Caco-2 (cell line): ENCODE results near the gene RAB30. TPM values are rescaled to one million over a fixed set of nuclear protein-coding genes. Genes with fewer than 3 reads are reported as not detected.

Experiments
- BruUV-seq: library from RNA; stranded (reverse); fragments of 400-500 nt; replicated peaks from 2 replicates; lab custom pipeline; 2021; lab: Mats Ljungman, UMichigan
- CTCF ChIA-PET: fragments of 300-600 bp; sonication (Branson Sonifier 250); formaldehyde crosslinking; loops from one replicate; lab custom pipeline; 2022; ENCODE audit warnings: antibody characterized with exemption; lab: Charles Lee
- POLR2A ChIA-PET: fragments of 300-600 bp; sonication (Branson Sonifier 250); formaldehyde crosslinking; loops from one replicate; lab custom pipeline; 2022; ENCODE audit warnings: antibody characterized with exemption; lab: Charles Lee
- DNase-seq, 2 experiments: peaks; one replicate each; pipeline versions ENCODE4 v3.0.0 to v3.0.0-alpha.2; 2020 to 2022
- H3K27me3 ChIP-seq: replicated peaks from 2 replicates; pipeline ENCODE4 v1.6.0; 2011; ENCODE audit warnings: low read length; ENCODE audit not compliant: control insufficient read depth, insufficient read depth
- H3K36me3 ChIP-seq: 2 replicates; pipeline ENCODE4 v1.5.1; 2011; ENCODE audit warnings: low read length; ENCODE audit not compliant: control insufficient read depth, insufficient read depth
- H3K4me1 ChIP-seq: fragments of 250-450 bp; sonication (Bioruptor Pico); 2 replicates; pipeline ENCODE4 v1.5.1; 2020; ENCODE audit warnings: mild to moderate bottlenecking
- H3K4me3 ChIP-seq: 2 replicates; pipeline ENCODE4 v1.5.1; 2011; ENCODE audit warnings: low read depth, mild to moderate bottlenecking, control low read depth, low read length
- H3K9me3 ChIP-seq: fragments of 250-450 bp; sonication (Bioruptor Pico); 2 replicates; pipeline ENCODE4 v1.5.1; 2020; ENCODE audit warnings: mild to moderate bottlenecking, moderate library complexity
- H3K27ac Mint-ChIP-seq: one replicate; pipeline ENCODE4 v1.8.0; 2022; ENCODE audit warnings: mixed read lengths; ENCODE audit not compliant: unreplicated experiment
- H3K27me3 Mint-ChIP-seq: one replicate; pipeline ENCODE4 v1.8.0; 2022; ENCODE audit warnings: mixed read lengths; ENCODE audit not compliant: insufficient read depth, unreplicated experiment
- H3K36me3 Mint-ChIP-seq: one replicate; pipeline ENCODE4 v1.8.0; 2022; ENCODE audit warnings: mild to moderate bottlenecking, mixed read lengths; ENCODE audit not compliant: insufficient read depth, unreplicated experiment
- H3K4me1 Mint-ChIP-seq: one replicate; pipeline ENCODE4 v1.8.0; 2022; ENCODE audit warnings: low read depth, mixed read lengths; ENCODE audit not compliant: unreplicated experiment
- H3K4me3 Mint-ChIP-seq: one replicate; pipeline ENCODE4 v1.8.0; 2022; ENCODE audit warnings: mild to moderate bottlenecking, moderate library complexity, mixed read lengths; ENCODE audit not compliant: unreplicated experiment
- H3K9me3 Mint-ChIP-seq: one replicate; pipeline ENCODE4 v1.8.0; 2022; ENCODE audit warnings: mixed read lengths; ENCODE audit not compliant: unreplicated experiment
- CTCF ChIP-seq, 2 experiments: fragments of 200-600 bp in 1 of 2; IDR thresholded peaks; 1 replicate in 1 of 2; 2 replicates in 1 of 2; pipeline versions ENCODE4 v1.5.1 to v1.8.0; 2011 to 2022; ENCODE audit warnings: antibody characterized with exemption in 1 of 2, control low read depth in 1 of 2, inconsistent platforms in 1 of 2, low read depth in 1 of 2, low read length in 1 of 2, mild to moderate bottlenecking in 1 of 2, moderate library complexity in 1 of 2; ENCODE audit not compliant: insufficient read depth in 1 of 2, severe bottlenecking in 1 of 2, unreplicated experiment in 1 of 2
- intact Hi-C: fragments of 100-400 bp; cut with micrococcal nuclease; formaldehyde crosslinking; loops from one replicate; pipeline ENCODE4 v1.10.0; 2022; ENCODE audit not compliant: unreplicated experiment
- total RNA-seq: library from RNA; stranded (reverse); gene quantifications from 2 replicates; pipeline ENCODE4 v1.2.3, GENCODE V29; 2022

The RAB30 gene
- total RNA-seq, 1 experiment from 2014 or later, result 13.5 TPM

- DNase-seq, result no peak
- intact Hi-C loops, result no loop called here
- ChIA-PET CTCF (no interaction called here), POLR2A (no interaction called here)
- H3K27me3 ChIP-seq, result no peaks in the 10 kb centered on the region
- H3K9me3 ChIP-seq, result peaks cover 4% of the 10 kb centered on the region; the same call in 1 of the 2 replicates
- Mint-ChIP-seq H3K4me1 (peaks cover 13% of the 10 kb centered on the region), H3K4me3 (no peak overlapping the region), H3K9me3 (no peaks in the 10 kb centered on the region), H3K36me3 (no peaks in the 10 kb centered on the region), H3K27me3 (no peaks in the 10 kb centered on the region), H3K27ac (no peak overlapping the region)
- no peak for TF ChIP-seq CTCF (IDR thresholded peaks at IDR 0.05; ENCODE audit: insufficient read depth in 1 of 2, low read depth in 1 of 2, low read length in 1 of 2, severe bottlenecking in 1 of 2, unreplicated experiment in 1 of 2)
- H3K4me3 ChIP-seq, result no peak overlapping the region
- H3K4me1 ChIP-seq, result peaks cover 19% of the 10 kb centered on the region
- 0 out of 2 replicates have a peak, but pooled peaks cover 2% of the 10 kb centered on the region for H3K36me3 ChIP-seq
- BruUV-seq, result no TSS peak
Measured at GRCh38 chr11:83023410-83023809, 48.3 kb downstream of the RAB30 start.

GRCh38 chr11:83021780-83022125, 49.9 kb downstream of the RAB30 start:
- no peak overlapping the region for H3K4me3 Mint-ChIP-seq
- ChIA-PET POLR2A (no interaction called here), CTCF (no interaction called here)
- no peaks in the 10 kb centered on the region for H3K9me3 Mint-ChIP-seq
- H3K27me3 Mint-ChIP-seq, result no peaks in the 10 kb centered on the region
- intact Hi-C loops, result no loop called here
- peaks cover 4% of the 10 kb centered on the region for H3K9me3 ChIP-seq
- no peak for TF ChIP-seq CTCF (IDR thresholded peaks at IDR 0.05; ENCODE audit: insufficient read depth in 1 of 2, low read depth in 1 of 2, low read length in 1 of 2, severe bottlenecking in 1 of 2, unreplicated experiment in 1 of 2)
- H3K27ac Mint-ChIP-seq, result no peak overlapping the region
- peaks cover 13% of the 10 kb centered on the region for H3K4me1 Mint-ChIP-seq
- H3K36me3 Mint-ChIP-seq, result no peaks in the 10 kb centered on the region
- H3K4me3 ChIP-seq, result no peak overlapping the region
- no peak for DNase-seq
- BruUV-seq, result no TSS peak
- no peaks in the 10 kb centered on the region for H3K27me3 ChIP-seq
- peaks cover 19% of the 10 kb centered on the region for H3K4me1 ChIP-seq
- H3K36me3 ChIP-seq, result 0 out of 2 replicates have a peak, but pooled peaks cover 2% of the 10 kb centered on the region

GRCh38 chr11:83020942-83021779, 50.5 kb downstream of the RAB30 start:
- no peak for TF ChIP-seq CTCF (IDR thresholded peaks at IDR 0.05; ENCODE audit: insufficient read depth in 1 of 2, low read depth in 1 of 2, low read length in 1 of 2, severe bottlenecking in 1 of 2, unreplicated experiment in 1 of 2)
- Mint-ChIP-seq H3K27me3 (no peaks in the 10 kb centered on the region), H3K9me3 (no peaks in the 10 kb centered on the region), H3K4me3 (no peak overlapping the region), H3K27ac (no peak overlapping the region), H3K36me3 (no peaks in the 10 kb centered on the region), H3K4me1 (peaks cover 13% of the 10 kb centered on the region)
- H3K4me1 ChIP-seq, result peaks cover 19% of the 10 kb centered on the region
- H3K4me3 ChIP-seq, result no peak overlapping the region
- ChIA-PET CTCF (interaction anchor here (0.6 kb wide), 1 partner anchor 801 kb away, joined by 3 read pairs; no protein-coding TSS in a partner anchor), POLR2A (interaction anchor here (0.7 kb wide), 1 partner anchor 29 kb away, joined by 3 read pairs; no protein-coding TSS in a partner anchor)
- H3K36me3 ChIP-seq, result 0 out of 2 replicates have a peak, but pooled peaks cover 2% of the 10 kb centered on the region
- no peak for DNase-seq
- peaks cover 4% of the 10 kb centered on the region for H3K9me3 ChIP-seq
- intact Hi-C loops, result no loop called here
- no peaks in the 10 kb centered on the region for H3K27me3 ChIP-seq
- BruUV-seq, result no TSS peak
